ENCODE results near the gene RESP18. TPM values are rescaled to one million over a fixed set of nuclear protein-coding genes. Genes with fewer than 3 reads are reported as not detected.

Gene RESP18
- polyA plus RNA-seq, 1 of the 3 experiments (the other 2 are of a cell fraction): not detected

GRCh38 chr2:219325657-219326315 lies 6.8 kb downstream of the RESP18 start:
- POLR2A ChIA-PET: no interaction called here
- no peak overlapping the region for H2AFZ ChIP-seq (ENCODE audit: low read depth)
- no peaks in the 10 kb centered on the region for H3K9me3 ChIP-seq
- no peak overlapping the region for H3K27ac ChIP-seq (ENCODE audit: low read depth in 2 of 2, low read length in 1 of 2)
- TF ChIP-seq RXRA (IDR thresholded peaks at IDR 0.05; ENCODE audit: borderline replicate concordance, low read depth) (no peak), CHD2 (IDR thresholded peaks at IDR 0.05; ENCODE audit: low read length, partially characterized antibody) (no peak), NFIC (IDR thresholded peaks at IDR 0.05; ENCODE audit: borderline replicate concordance) (no peak), PBX3 (IDR thresholded peaks at IDR 0.05) (no peak), MEF2A (IDR thresholded peaks at IDR 0.05; ENCODE audit: borderline replicate concordance, low read depth) (no peak), MXI1 (IDR thresholded peaks at IDR 0.05; ENCODE audit: low read depth, low read length) (no peak), NRF1 (IDR thresholded peaks at IDR 0.05; ENCODE audit: low read depth, low read length) (no peak), REST (IDR thresholded peaks at IDR 0.05; ENCODE audit: low read depth, low read length) (no peak), JUND (IDR thresholded peaks at IDR 0.05) (no peak), EP300 (IDR thresholded peaks at IDR 0.05; ENCODE audit: borderline replicate concordance in 1 of 2, low read depth in 1 of 2, low read length in 1 of 2) (no peak), FOSL2 (IDR thresholded peaks at IDR 0.05; ENCODE audit: borderline replicate concordance, low read depth) (no peak), RFX5 (IDR thresholded peaks at IDR 0.05; ENCODE audit: low read length) (no peak), IRF3 (IDR thresholded peaks at IDR 0.05; ENCODE audit: low read depth, low read length) (no peak), TEAD4 (IDR thresholded peaks at IDR 0.05; ENCODE audit: borderline replicate concordance, insufficient read depth) (no peak), TCF12 (IDR thresholded peaks at IDR 0.05) (no peak)
- H3K9me2 ChIP-seq: no peaks in the 10 kb centered on the region
- H3K79me2 ChIP-seq (ENCODE audit: insufficient read depth): no peaks in the 10 kb centered on the region
- H3K4me1 ChIP-seq (ENCODE audit: control insufficient read depth in 1 of 2, insufficient read depth in 2 of 2, low read depth in 1 of 2, low read length in 1 of 2): no peaks in the 10 kb centered on the region
- 57% methylated on average over 9 of the region's 9 CpGs for WGBS (ENCODE audit: low lambda C conversion rate)
- H3F3A ChIP-seq (replicated peaks; ENCODE audit: insufficient read depth): no peaks in the 10 kb centered on the region
- peaks cover 47% of the 10 kb centered on the region for H3K27me3 ChIP-seq (ENCODE audit: insufficient read depth)
- H3K4me2 ChIP-seq: no peak overlapping the region
- no peak for DNase-seq
- H3K9ac ChIP-seq: no peak overlapping the region
- H3K36me3 ChIP-seq (replicated peaks in 1 of 2; ENCODE audit: control insufficient read depth in 1 of 2, insufficient read depth in 2 of 2, low read length in 1 of 2): no peaks in the 10 kb centered on the region
- H4K20me1 ChIP-seq (ENCODE audit: insufficient read depth): no peaks in the 10 kb centered on the region
- no peak overlapping the region for H3K4me3 ChIP-seq (ENCODE audit: low read depth in 2 of 2, low read length in 1 of 2)
- CTCF ChIA-PET: interaction anchor here (1.4 kb wide), 1 partner anchor 31 kb away, joined by 5 read pairs; no protein-coding TSS in a partner anchor

All from SK-N-SH (cell line).